Right lobe of liver (tissue), 6 donors: Measurements from ENCODE around the gene PRKACA. TPM values are rescaled to one million over a fixed set of nuclear protein-coding genes. Genes with fewer than 3 reads are reported as not detected.

ENCODE experiments used
- ATAC-seq, 4 donors: fragments of 200-7000 bp; cut with Tn5 transposase; one replicate each; pipeline ENCODE4 v1.9.1; 2020; ENCODE audit warnings: mild to moderate bottlenecking in 4 of 4, moderate library complexity in 4 of 4
- DNase-seq, 3 donors: peaks; one replicate each; pipeline ENCODE4 v3.0.0-alpha.2; 2020
- H3K27ac ChIP-seq, 3 donors: fragments of 200-600 bp; one replicate each; pipeline ENCODE4 v1.8.0; 2022
- H3K27me3 ChIP-seq, 2 donors: fragments of 200-600 bp; one replicate each; pipeline ENCODE4 v1.8.0; 2022
- H3K36me3 ChIP-seq, 4 donors: fragments of 200-600 bp; sonication (generic) in 1 of 4; one replicate each; pipeline versions ENCODE4 v1.5.1 to v1.8.0; 2017 to 2022; ENCODE audit warnings: control low read depth in 1 of 4
- H3K4me1 ChIP-seq, 4 donors: fragments of 200-600 bp; sonication (generic) in 1 of 4; one replicate each; pipeline versions ENCODE4 v1.5.1 to v1.8.0; 2017 to 2022; ENCODE audit warnings: control low read depth in 1 of 4
- H3K4me3 ChIP-seq, 3 donors: fragments of 200-600 bp; one replicate each; pipeline ENCODE4 v1.8.0; 2022
- H3K9me3 ChIP-seq, 4 donors: fragments of 200-600 bp; sonication (generic) in 1 of 4; one replicate each; pipeline versions ENCODE4 v1.5.1 to v1.8.0; 2017 to 2022; ENCODE audit warnings: control low read depth in 1 of 4
- CTCF ChIP-seq, 4 donors: fragments of 200-600 bp in 3 of 4; fragments of 450-650 bp in 1 of 4; IDR thresholded peaks; one replicate each; pipeline versions ENCODE4 v1.5.1 to v1.8.0; 2016 to 2022; ENCODE audit warnings: antibody characterized with exemption in 4 of 4, mild to moderate bottlenecking in 2 of 4
- POLR2A ChIP-seq: fragments of 450-650 bp; IDR thresholded peaks from one replicate; pipeline ENCODE4 v1.6.1; 2017; ENCODE audit warnings: antibody characterized with exemption, mild to moderate bottlenecking
- WGBS: methylation state at CpG from one replicate; pipeline ENCODE4 v1.1.6; 2018; ENCODE audit warnings: low coverage, low lambda C conversion rate; ENCODE audit not compliant: insufficient coverage; ENCODE audit errors: missing lambda C conversion rate; 5-methylcytosine and 5-hydroxymethylcytosine counted together
- intact Hi-C, 2 donors: fragments of 100-400 bp; cut with DNase I; formaldehyde crosslinking; loops; one replicate each; pipeline versions ENCODE4 v1.11.2 to v1.14.1; 2022
- total RNA-seq, 6 experiments: library from RNA; depleted of rRNA in 2 of 6; stranded (reverse); fragments of >200 nt in 2 of 6; fragmentation: NEBNext Ultra II Directional in 3 of 6; extraction: Animal tissue kit (Norgen Biotek cat#: 25700) in 3 of 6; gene quantifications; one replicate each; pipeline versions ENCODE4 v1.1.0 to v1.2.4, GENCODE V29; 2016 to 2023
- donor health status: DM: no; HTN: yes; CAD: no.
- donor health status: DM: no; HTN: no; CAD: no.
- donor health status: DM: no; HTN: no; CAD: no.
- donor health status: DM: no; HTN: yes; CAD: no.
- donor health status: DM: no; HTN: yes; CAD: no.

Gene PRKACA
- total RNA-seq, 6 experiments from 2014 or later: 54.8 to 87.5 (median 63.1) TPM

- H3K4me3 ChIP-seq: no peak within 1 kb of the TSS
- peaks cover 0 to 5% (median under 1%) of the 10 kb centered on the region in 4 donors for H3K36me3 ChIP-seq
- no peaks in the 10 kb centered on the region for H3K27me3 ChIP-seq
- intact Hi-C loops: loop anchor here in 1 of 2 donors (10.0 kb wide), 1 partner anchor 49 kb away; the partner anchor contains the start of gene ASF1B
- no peak within 1 kb of the TSS for H3K27ac ChIP-seq
- WGBS: 62% methylated on average over 12 of the region's 54 CpGs
- ATAC-seq (no peak), DNase-seq (no peak)
- no peak for TF ChIP-seq POLR2A
- TF ChIP-seq CTCF (IDR thresholded peaks at IDR 0.05): no peak
- H3K9me3 ChIP-seq: no peaks in the 10 kb centered on the region
- peaks cover 0 to 20% (median 0%) of the 10 kb centered on the region in 4 donors for H3K4me1 ChIP-seq
These were observed 32.1 kb downstream of the PRKACA start, which contains the start of gene C19orf67 for GRCh38 chr19:14085309-14085995. C19orf67 (minus strand) TSS chr19:14085783; CDS start chr19:14085627, 156 bp downstream.

GRCh38 chr19:14082675-14082960 lies 34.9 kb downstream of the PRKACA start:
- Histone ChIP-seq H3K27me3 (no peaks in the 10 kb centered on the region), H3K4me1 (peaks cover 0 to 25% (median 0%) of the 10 kb centered on the region in 4 donors), H3K9me3 (no peaks in the 10 kb centered on the region), H3K4me3 (no peak overlapping the region), H3K36me3 (no peaks in the 10 kb centered on the region), H3K27ac (no peak overlapping the region)
- 71% methylated on average over 1 of the region's 1 CpG for WGBS
- ATAC-seq (no peak), DNase-seq (no peak)
- intact Hi-C loops: loop anchor here in 1 of 2 donors (10.0 kb wide), 1 partner anchor 52 kb away; the partner anchor contains the start of gene ASF1B
- no peak for TF ChIP-seq CTCF (IDR thresholded peaks at IDR 0.05)
- no peak for TF ChIP-seq POLR2A

- Histone ChIP-seq H3K4me3 (peak overlapping the region; percentile 61 to 78 (median 73)), H3K27me3 (no peaks in the 10 kb centered on the region), H3K36me3 (no peaks in the 10 kb centered on the region), H3K4me1 (peaks cover 0 to 25% (median 0%) of the 10 kb centered on the region in 4 donors), H3K27ac (peak overlapping the region; percentile 76 to 91 (median 87)), H3K9me3 (no peaks in the 10 kb centered on the region)
- ATAC-seq (peak in 1 of 4 donors; percentile 1), DNase-seq (peak in 2 of 3 donors; percentile 60 to 73)
- intact Hi-C loops: loop anchor here in 1 of 2 donors (10.0 kb wide), 1 partner anchor 53 kb away; the partner anchor contains the start of gene ASF1B
- no peak for TF ChIP-seq POLR2A
- TF ChIP-seq CTCF (IDR thresholded peaks at IDR 0.05): no peak
- 9% methylated on average over 7 of the region's 24 CpGs for WGBS
These were observed 35.5 kb downstream of the PRKACA start for GRCh38 chr19:14081797-14082674.

- WGBS: 0% methylated on average over 23 of the region's 50 CpGs
- H3K4me1 ChIP-seq: peaks cover 0 to 25% (median 0%) of the 10 kb centered on the region in 4 donors
- intact Hi-C loops: loop anchor here in 1 of 2 donors (10.0 kb wide), 1 partner anchor 54 kb away; the partner anchor contains the start of gene ASF1B
- peak overlapping the region; percentile 61 to 78 (median 73) for H3K4me3 ChIP-seq
- H3K9me3 ChIP-seq: no peaks in the 10 kb centered on the region
- H3K27ac ChIP-seq: peak overlapping the region; percentile 87 to 91 (median 88)
- H3K36me3 ChIP-seq: no peaks in the 10 kb centered on the region
- no peaks in the 10 kb centered on the region for H3K27me3 ChIP-seq
- peak; percentile 91 to 96 (median 94) for ATAC-seq
- TF ChIP-seq POLR2A (peak; percentile 87), CTCF (IDR thresholded peaks at IDR 0.05) (peak in 1 of 4 donors; percentile 4)
- peak; percentile 98 to 99 (median 99) for DNase-seq
These were observed 36.4 kb downstream of the PRKACA start for GRCh38 chr19:14080887-14081796.
